GM19397 (cell line): ENCODE results near the gene SMCHD1.

Experiments
- ATAC-seq: cut with Tn5 transposase; IDR thresholded peaks from one replicate; pipeline ENCODE4 v1.9.1; 2021; ENCODE audit warnings: mild to moderate bottlenecking, moderate library complexity; ENCODE audit not compliant: unreplicated experiment

The SMCHD1 gene

GRCh38 chr18:2655178-2655953 is at the start of gene SMCHD1:
Gene SMCHD1 (plus strand): TSS chr18:2655726. CDS start chr18:2656076, 350 bp downstream.
- ATAC-seq: peak; percentile 77

GRCh38 chr18:2606335-2606734 is 49.2 kb upstream of the SMCHD1 start:
- no peak for ATAC-seq

- no peak for ATAC-seq
These were observed 45.9 kb upstream of the SMCHD1 start for GRCh38 chr18:2609604-2610003.

GRCh38 chr18:2610549-2610948 is 45.0 kb upstream of the SMCHD1 start:
- ATAC-seq: no peak

GRCh38 chr18:2612996-2613395 is 42.5 kb upstream of the SMCHD1 start:
- ATAC-seq: no peak

GRCh38 chr18:2617401-2617998 is 38.0 kb upstream of the SMCHD1 start:
- no peak for ATAC-seq

- no peak for ATAC-seq
These were observed 37.5 kb upstream of the SMCHD1 start for GRCh38 chr18:2618009-2618408.

- ATAC-seq: no peak
These were observed 30.3 kb upstream of the SMCHD1 start for GRCh38 chr18:2625217-2625616.

- ATAC-seq: no peak
These were observed 27.7 kb upstream of the SMCHD1 start for GRCh38 chr18:2627821-2628276.

- ATAC-seq: no peak
These were observed 26.5 kb upstream of the SMCHD1 start for GRCh38 chr18:2629003-2629402.

- no peak for ATAC-seq
These were observed 19.9 kb upstream of the SMCHD1 start for GRCh38 chr18:2635586-2635985.

GRCh38 chr18:2636126-2636631 is 19.3 kb upstream of the SMCHD1 start:
- peak; percentile 17 for ATAC-seq

GRCh38 chr18:2641638-2642037 is 13.9 kb upstream of the SMCHD1 start:
- peak; percentile 58 for ATAC-seq

GRCh38 chr18:2642771-2643170 is 12.8 kb upstream of the SMCHD1 start:
- no peak for ATAC-seq

GRCh38 chr18:2644535-2644934 is 11.0 kb upstream of the SMCHD1 start:
- ATAC-seq: no peak

GRCh38 chr18:2651981-2652380 is 3.5 kb upstream of the SMCHD1 start:
- no peak for ATAC-seq

GRCh38 chr18:2653467-2653866 is 2.1 kb upstream of the SMCHD1 start:
- no peak for ATAC-seq

GRCh38 chr18:2654169-2654927 is 1.2 kb upstream of the SMCHD1 start:
- no peak for ATAC-seq

- peak; percentile 42 for ATAC-seq
These were observed 673 bp upstream of the SMCHD1 start for GRCh38 chr18:2654928-2655177.

GRCh38 chr18:2655954-2656236 is 369 bp downstream of the SMCHD1 start:
- ATAC-seq: no peak

- ATAC-seq: no peak
These were observed 883 bp downstream of the SMCHD1 start for GRCh38 chr18:2656237-2656980.
